Suprapubic skin (tissue), 4 donors: ENCODE data around the gene TK2. TPM values are rescaled to one million over a fixed set of nuclear protein-coding genes. Genes with fewer than 3 reads are reported as not detected.
"Not testable (repeated sequence)": the region's sequence is repeated elsewhere in the genome, so short reads cannot be mapped to it uniquely, and the experiment has no call there.

ENCODE experiments used
- DNase-seq, 2 donors: peaks; one replicate each; pipeline ENCODE4 v3.0.0-alpha.2; 2019; ENCODE audit warnings: low spot score in 2 of 2
- H3K27ac ChIP-seq: fragments of 200-600 bp; sonication (generic); one replicate; pipeline ENCODE4 v1.5.1; 2019
- H3K27me3 ChIP-seq: fragments of 200-600 bp; sonication (generic); one replicate; pipeline ENCODE4 v1.5.1; 2019
- H3K36me3 ChIP-seq: fragments of 200-600 bp; sonication (generic); one replicate; pipeline ENCODE4 v1.5.1; 2019
- H3K4me1 ChIP-seq: fragments of 200-600 bp; sonication (generic); one replicate; pipeline ENCODE4 v1.5.1; 2019
- H3K4me3 ChIP-seq: fragments of 200-600 bp; sonication (generic); one replicate; pipeline ENCODE4 v1.5.1; 2019; ENCODE audit warnings: mild to moderate bottlenecking
- H3K9me3 ChIP-seq: fragments of 200-600 bp; sonication (generic); one replicate; pipeline ENCODE4 v1.5.1; 2019
- CTCF ChIP-seq, 2 donors: fragments of 200-600 bp in 1 of 2; fragments of 450-650 bp in 1 of 2; sonication (generic) in 1 of 2; IDR thresholded peaks; one replicate each; pipeline ENCODE4 v1.5.1; 2016 to 2019; ENCODE audit warnings: antibody characterized with exemption in 2 of 2, mild to moderate bottlenecking in 1 of 2, moderate library complexity in 1 of 2
- EP300 ChIP-seq: sonication (generic); formaldehyde crosslinking; IDR thresholded peaks from one replicate; pipeline ENCODE4 v1.6.1; 2017; ENCODE audit warnings: antibody characterized with exemption
- POLR2A ChIP-seq, 2 donors: fragments of 450-650 bp; IDR thresholded peaks; one replicate each; pipeline ENCODE4 v1.6.1; 2017; ENCODE audit warnings: antibody characterized with exemption in 2 of 2, mild to moderate bottlenecking in 2 of 2, moderate library complexity in 2 of 2
- POLR2AphosphoS5 ChIP-seq, 3 donors: sonication (generic); formaldehyde crosslinking; IDR thresholded peaks; one replicate each; pipeline ENCODE4 v1.6.1; 2017; ENCODE audit warnings: antibody characterized with exemption in 3 of 3
- WGBS: methylation state at CpG from one replicate; pipeline ENCODE4 v1.1.5; 2018; 5-methylcytosine and 5-hydroxymethylcytosine counted together
- total RNA-seq, 4 donors: library from RNA; depleted of rRNA; stranded (reverse); fragments of >200 nt; gene quantifications; one replicate each; pipeline ENCODE4 v1.1.0, GENCODE V29; 2016

Gene TK2
- total RNA-seq, 4 donors from 2014 or later = 13.6 to 27.0 (median 19.7) TPM

- no peaks in the 10 kb centered on the region for H3K27me3 ChIP-seq
- H3K4me1 ChIP-seq = peaks cover 65% of the 10 kb centered on the region
- 70% methylated on average over 4 of the region's 4 CpGs for WGBS
- H3K9me3 ChIP-seq = no peaks in the 10 kb centered on the region
- peaks cover 3% of the 10 kb centered on the region for H3K36me3 ChIP-seq
- peak overlapping the region; percentile 45 for H3K27ac ChIP-seq
- no peak for DNase-seq
- H3K4me3 ChIP-seq = no peak overlapping the region
- no peak for TF ChIP-seq POLR2AphosphoS5 (IDR thresholded peaks at IDR 0.05)
- TF ChIP-seq POLR2A (IDR thresholded peaks at IDR 0.05) = no peak
- no peak for TF ChIP-seq EP300
- TF ChIP-seq CTCF (IDR thresholded peaks at IDR 0.05) = no peak
Measured at GRCh38 chr16:66507731-66508239, 42.1 kb downstream of the TK2 start.

- Histone ChIP-seq H3K9me3 (no peaks in the 10 kb centered on the region), H3K27ac (peak overlapping the region; percentile 71), H3K4me3 (no peak overlapping the region), H3K27me3 (no peaks in the 10 kb centered on the region), H3K4me1 (peaks cover 32% of the 10 kb centered on the region), H3K36me3 (no peaks in the 10 kb centered on the region)
- TF ChIP-seq POLR2A (IDR thresholded peaks at IDR 0.05) (no peak), EP300 (no peak), CTCF (IDR thresholded peaks at IDR 0.05) (no peak), POLR2AphosphoS5 (IDR thresholded peaks at IDR 0.05) (no peak)
- 82% methylated on average over 3 of the region's 3 CpGs for WGBS
- DNase-seq = no peak
Measured at GRCh38 chr16:66503612-66504011, 46.3 kb downstream of the TK2 start.

- DNase-seq = peak; percentile 57 to 58
- Histone ChIP-seq H3K9me3 (no peaks in the 10 kb centered on the region), H3K27me3 (no peaks in the 10 kb centered on the region), H3K27ac (peak overlapping the region; percentile 71), H3K36me3 (no peaks in the 10 kb centered on the region), H3K4me3 (peak overlapping the region; percentile 12), H3K4me1 (peaks cover 27% of the 10 kb centered on the region)
- WGBS = 47% methylated on average over 2 of the region's 2 CpGs
- TF ChIP-seq CTCF (IDR thresholded peaks at IDR 0.05) (no peak), POLR2AphosphoS5 (IDR thresholded peaks at IDR 0.05) (no peak), EP300 (no peak), POLR2A (IDR thresholded peaks at IDR 0.05) (no peak)
Measured at GRCh38 chr16:66503030-66503429, 46.9 kb downstream of the TK2 start.

GRCh38 chr16:66502020-66502913 is 47.7 kb downstream of the TK2 start:
- Histone ChIP-seq H3K36me3 (no peaks in the 10 kb centered on the region), H3K27me3 (no peaks in the 10 kb centered on the region), H3K4me1 (peaks cover 21% of the 10 kb centered on the region), H3K4me3 (peak overlapping the region; percentile 12), H3K9me3 (no peaks in the 10 kb centered on the region), H3K27ac (peak overlapping the region; percentile 71)
- WGBS = 57% methylated on average over 12 of the region's 12 CpGs
- peak; percentile 83 to 86 for DNase-seq
- TF ChIP-seq POLR2A (IDR thresholded peaks at IDR 0.05) = no peak
- TF ChIP-seq EP300 = no peak
- TF ChIP-seq POLR2AphosphoS5 (IDR thresholded peaks at IDR 0.05) = peak in 2 of 3 donors; percentile 47 to 49
- TF ChIP-seq CTCF (IDR thresholded peaks at IDR 0.05) = no peak

GRCh38 chr16:66501563-66501962 is 48.4 kb downstream of the TK2 start:
- 93% methylated on average over 4 of the region's 4 CpGs for WGBS
- H3K27me3 ChIP-seq, H3K4me3 ChIP-seq, H3K9me3 ChIP-seq, H3K36me3 ChIP-seq, H3K27ac ChIP-seq, DNase-seq: not testable (repeated sequence)
- peaks cover 21% of the 10 kb centered on the region for H3K4me1 ChIP-seq

GRCh38 chr16:66497921-66498320 is 52.0 kb downstream of the TK2 start:
- H3K27me3 ChIP-seq, H3K4me3 ChIP-seq, H3K36me3 ChIP-seq, DNase-seq, H3K9me3 ChIP-seq, H3K4me1 ChIP-seq, H3K27ac ChIP-seq: not testable (repeated sequence)
- WGBS = 97% methylated on average over 2 of the region's 2 CpGs

GRCh38 chr16:66496226-66496625 is 53.7 kb downstream of the TK2 start:
- WGBS = 100% methylated on average over 6 of the region's 10 CpGs
- H3K4me1 ChIP-seq, H3K36me3 ChIP-seq, H3K4me3 ChIP-seq, DNase-seq, H3K27me3 ChIP-seq, H3K9me3 ChIP-seq, H3K27ac ChIP-seq: not testable (repeated sequence)
